Measurements from ENCODE around the gene PHF2.

Gene PHF2

GRCh38 chr9:93568169-93568568 is 8.2 kb upstream of the PHF2 start:
- no peak for DNase-seq (ENCODE audit: low spot score)

GRCh38 chr9:93569621-93570174 is 6.7 kb upstream of the PHF2 start:
- no peak for DNase-seq (ENCODE audit: low spot score)

- DNase-seq (ENCODE audit: low spot score), result no peak
These were observed 4.2 kb upstream of the PHF2 start for GRCh38 chr9:93572221-93572620.

- DNase-seq (ENCODE audit: low spot score), result no peak
These were observed 3.5 kb upstream of the PHF2 start for GRCh38 chr9:93572636-93573515.

- DNase-seq (ENCODE audit: low spot score), result no peak
These were observed 2.9 kb upstream of the PHF2 start for GRCh38 chr9:93573516-93573828.

- no peak for DNase-seq (ENCODE audit: low spot score)
These were observed 2.1 kb upstream of the PHF2 start for GRCh38 chr9:93574091-93574899.

GRCh38 chr9:93574900-93575795 is 1.2 kb upstream of the PHF2 start:
- DNase-seq (ENCODE audit: low spot score), result no peak

- DNase-seq (ENCODE audit: low spot score), result no peak
These were observed 557 bp upstream of the PHF2 start for GRCh38 chr9:93575796-93576257.

GRCh38 chr9:93577078-93577974 is 942 bp downstream of the PHF2 start:
- no peak for DNase-seq (ENCODE audit: low spot score)

- no peak for DNase-seq (ENCODE audit: low spot score)
These were observed 1.7 kb downstream of the PHF2 start for GRCh38 chr9:93577975-93578682.

GRCh38 chr9:93578844-93579243 is 2.5 kb downstream of the PHF2 start:
- no peak for DNase-seq (ENCODE audit: low spot score)

GRCh38 chr9:93579711-93580516 is 3.5 kb downstream of the PHF2 start:
- DNase-seq (ENCODE audit: low spot score), result no peak

- no peak for DNase-seq (ENCODE audit: low spot score)
These were observed 4.4 kb downstream of the PHF2 start for GRCh38 chr9:93580654-93581380.

GRCh38 chr9:93582115-93582514 is 5.7 kb downstream of the PHF2 start:
- no peak for DNase-seq (ENCODE audit: low spot score)

GRCh38 chr9:93582550-93582949 is 6.2 kb downstream of the PHF2 start:
- DNase-seq (ENCODE audit: low spot score), result no peak

- no peak for DNase-seq (ENCODE audit: low spot score)
These were observed 8.9 kb downstream of the PHF2 start for GRCh38 chr9:93585259-93585658.

- DNase-seq (ENCODE audit: low spot score), result no peak
These were observed 9.3 kb downstream of the PHF2 start for GRCh38 chr9:93585695-93586094.

- DNase-seq (ENCODE audit: low spot score), result no peak
These were observed 10.1 kb downstream of the PHF2 start for GRCh38 chr9:93586290-93587057.
